Heart left ventricle (tissue), 16 donors: ENCODE results near the gene ADAMTS4. TPM values are rescaled to one million over a fixed set of nuclear protein-coding genes. Genes with fewer than 3 reads are reported as not detected.

Source experiments
- ATAC-seq, 4 donors: fragments of 200-7000 bp; cut with Tn5 transposase; one replicate each; pipeline ENCODE4 v1.9.1; 2020 to 2022; ENCODE audit warnings: moderate library complexity in 4 of 4, mild to moderate bottlenecking in 3 of 4, moderate number of reproducible peaks in 1 of 4
- DNase-seq, 5 donors: peaks; one replicate each; pipeline ENCODE4 v3.0.0-alpha.2; 2020
- H3K27ac ChIP-seq, 12 donors: fragments of 200-600 bp; sonication (generic) in 4 of 12; one replicate each; pipeline versions ENCODE4 v1.5.0 to v1.8.0; 2016 to 2022; ENCODE audit warnings: mild to moderate bottlenecking in 2 of 12
- H3K27me3 ChIP-seq, 9 donors: fragments of 200-600 bp; sonication (generic) in 2 of 9; one replicate each; pipeline versions ENCODE4 v1.5.1 to v1.8.0; 2016 to 2022; ENCODE audit warnings: mild to moderate bottlenecking in 3 of 9
- H3K36me3 ChIP-seq, 9 donors: fragments of 200-600 bp; sonication (generic) in 2 of 9; one replicate each; pipeline versions ENCODE4 v1.5.0 to v1.8.0; 2018 to 2022; ENCODE audit warnings: mild to moderate bottlenecking in 2 of 9
- H3K4me1 ChIP-seq, 12 donors: fragments of 200-600 bp; sonication (generic) in 4 of 12; one replicate each; pipeline versions ENCODE4 v1.5.0 to v1.8.0; 2016 to 2022; ENCODE audit warnings: mild to moderate bottlenecking in 3 of 12
- H3K4me3 ChIP-seq, 12 donors: fragments of 200-600 bp; sonication (generic) in 4 of 12; one replicate each; pipeline versions ENCODE4 v1.5.0 to v1.8.0; 2017 to 2022; ENCODE audit warnings: mild to moderate bottlenecking in 9 of 12, moderate library complexity in 4 of 12
- H3K9me3 ChIP-seq, 12 donors: fragments of 200-600 bp; sonication (generic) in 4 of 12; one replicate each; pipeline versions ENCODE4 v1.5.0 to v1.8.0; 2016 to 2022; ENCODE audit warnings: mild to moderate bottlenecking in 1 of 12
- CTCF ChIP-seq, 12 donors: fragments of 200-600 bp; sonication (generic) in 4 of 12; IDR thresholded peaks; one replicate each; pipeline versions ENCODE4 v1.5.0 to v1.8.0; 2018 to 2022; ENCODE audit warnings: antibody characterized with exemption in 12 of 12, mild to moderate bottlenecking in 5 of 12
- POLR2A ChIP-seq, 2 donors: fragments of 450-650 bp; IDR thresholded peaks; one replicate each; pipeline ENCODE4 v1.6.1; 2017; ENCODE audit warnings: antibody characterized with exemption in 2 of 2, mild to moderate bottlenecking in 2 of 2, moderate library complexity in 2 of 2
- WGBS, 4 donors: extraction: QIAGEN DNeasy Blood & Tissue Kit in 2 of 4; methylation state at CpG; one replicate each; pipeline versions ENCODE4 v1.1.5 to v1.1.7; 2013 to 2018; 5-methylcytosine and 5-hydroxymethylcytosine counted together
- intact Hi-C, 10 donors: fragments of 100-400 bp; cut with DNase I; formaldehyde crosslinking; loops; one replicate each; pipeline versions ENCODE4 v1.11.1 to v1.14.2; 2022
- polyA plus RNA-seq, 2 donors: library from polyadenylated mRNA; stranded (reverse); fragments of 200-250 nt; gene quantifications; one replicate each; pipeline ENCODE4 v1.2.3, GENCODE V29; 2013
- total RNA-seq, 9 donors: library from RNA; depleted of rRNA in 2 of 9; stranded (reverse); fragments of >200 nt in 2 of 9; fragmentation: NEBNext Ultra II Directional in 3 of 9; extraction: Animal tissue kit (Norgen Biotek cat#: 25700) in 3 of 9; gene quantifications; one replicate each; pipeline versions ENCODE4 v1.1.0 to v1.2.4, GENCODE V29; 2016 to 2023
- donor health status: ischemic (EF 13 %, LVEDD 7.1; RV severe dilation, severe dysfunction).
- donor health status: healthy with polysubstance abuse.
- donor health status: DM: no; HTN: yes; CAD: no.
- donor health status: DM: no; HTN: no; CAD: no.
- donor health status: ischemic (EF 25% LVEDD 6.9; RV normal size, moderate dysfunction).
- donor health status: ischemic (EF 25% LVEDD 5.7; RV mildly dilated, moderate dysfunction).
- donor health status: healthy.
- donor health status: DM: yes; HTN: yes; CAD: no.
- donor health status: ischemic (EF 35%, LVEDD 5.7; RV mildly dilated, moderate dysfunction).
- donor health status: nonischemic (EF 11% LVEDD 7.7; RV severe dilation, severe dysfunction).
- donor health status: DM: yes; HTN: yes; CAD: no.
- donor health status: PGD.
- donor health status: ischemic (EF 29% LVEDD 5.4; RV normal size, mild dysfunction).
- donor health status: nonischemic (EF 23%, LVEDD 6.1; RV moderate dilation, normal function).

The ADAMTS4 gene
- total and polyA plus RNA-seq, 11 donors = 1.6 to 65.2 (median 6.1) TPM

DNA sequence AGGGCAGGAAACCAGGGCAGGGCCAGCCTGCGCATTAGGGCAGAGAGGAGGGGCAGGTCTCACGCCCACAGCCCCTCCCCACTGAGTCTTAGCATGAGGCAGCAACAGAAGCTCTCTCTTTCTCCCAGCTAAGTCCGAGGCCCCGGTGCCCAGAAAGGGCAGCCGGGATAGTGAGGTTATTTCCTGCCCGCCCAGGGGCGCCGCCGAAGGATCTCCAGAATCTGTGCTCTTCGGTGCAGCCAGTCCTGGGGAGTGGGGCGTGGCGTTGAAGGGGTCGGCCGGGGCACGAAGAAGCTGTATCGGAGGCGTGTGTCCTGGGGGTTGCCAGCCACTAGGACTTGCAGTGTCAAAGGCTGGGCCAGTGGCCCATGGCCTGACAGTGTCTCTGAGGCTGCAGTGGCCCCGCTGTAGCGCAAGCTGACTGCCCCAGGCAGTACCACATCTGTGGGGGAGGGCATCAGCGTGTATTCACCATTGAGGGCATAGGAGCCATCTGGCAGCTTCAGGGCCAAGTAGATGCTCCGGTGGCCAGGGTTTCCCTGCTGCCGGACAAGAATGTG is 7.8 kb downstream of the ADAMTS4 start:
- DNase-seq (peak in 1 of 5 donors; percentile 56), ATAC-seq (peak in 1 of 4 donors; percentile 6)
- Histone ChIP-seq H3K27me3 (no peaks in the 10 kb centered on the region), H3K4me1 (peaks cover 0 to 77% (median 23%) of the 10 kb centered on the region in 12 donors), H3K9me3 (no peaks in the 10 kb centered on the region), H3K4me3 (peak overlapping the region in 1 of 12 donors; percentile 14), H3K27ac (no peak overlapping the region), H3K36me3 (peaks cover 0 to 44% (median 7%) of the 10 kb centered on the region in 9 donors)
- intact Hi-C loops = loop anchor here in 4 of 10 donors (5.0 to 10.0 kb wide), 3 partner anchors 36 to 194 kb away; partner anchors contain the start of gene TOMM40L (in 1 of the 4)
- TF ChIP-seq POLR2A (IDR thresholded peaks at IDR 0.05) = no peak
- no peak for TF ChIP-seq CTCF (IDR thresholded peaks at IDR 0.05)
- 64 to 75% (median 70%) methylated on average over 12 to 22 of the region's 22 CpGs for WGBS, 4 donors

DNA sequence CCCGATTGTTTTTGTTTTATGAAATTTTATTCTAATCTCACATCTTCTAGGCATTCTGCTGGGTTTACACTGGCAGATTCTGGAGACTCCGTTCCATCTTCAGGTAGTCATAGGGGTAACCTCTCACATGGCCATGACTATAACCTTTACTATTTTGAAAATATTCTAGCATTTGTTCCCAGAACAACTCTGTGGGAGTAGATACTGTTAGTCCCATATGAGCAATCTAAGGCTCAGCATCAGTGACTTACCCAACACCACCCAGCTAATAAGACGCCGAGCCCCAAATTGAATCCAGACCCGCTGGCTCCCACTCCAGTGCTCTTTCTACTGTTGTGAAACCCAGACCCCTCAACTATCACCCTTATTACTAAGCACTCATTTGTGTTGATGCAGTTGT is 9.8 kb downstream of the ADAMTS4 start:
- Histone ChIP-seq H3K4me1 (peaks cover 0 to 77% (median 34%) of the 10 kb centered on the region in 12 donors), H3K9me3 (no peaks in the 10 kb centered on the region), H3K4me3 (no peak overlapping the region), H3K36me3 (peaks cover 0 to 31% (median 7%) of the 10 kb centered on the region in 9 donors), H3K27me3 (no peaks in the 10 kb centered on the region), H3K27ac (no peak overlapping the region)
- no peak for DNase-seq
- TF ChIP-seq CTCF (IDR thresholded peaks at IDR 0.05) (no peak), POLR2A (IDR thresholded peaks at IDR 0.05) (no peak)
- intact Hi-C loops = loop anchor here in 1 of 10 donors (5.0 kb wide), 1 partner anchor 198 kb away; no protein-coding TSS in a partner anchor
- no peak for ATAC-seq
- WGBS, 4 donors = 91 to 96% (median 95%) methylated on average over 5 of the region's 5 CpGs

- Histone ChIP-seq H3K4me3 (no peak overlapping the region), H3K4me1 (peaks cover 0 to 80% (median 30%) of the 10 kb centered on the region in 12 donors), H3K9me3 (no peaks in the 10 kb centered on the region), H3K27ac (no peak overlapping the region), H3K36me3 (peaks cover 0 to 25% (median 7%) of the 10 kb centered on the region in 9 donors), H3K27me3 (no peaks in the 10 kb centered on the region)
- 78 to 85% (median 83%) methylated on average over 6 of the region's 6 CpGs for WGBS, 4 donors
- intact Hi-C loops = loop anchor here in 1 of 10 donors (5.0 kb wide), 1 partner anchor 199 kb away; no protein-coding TSS in a partner anchor
- no peak for TF ChIP-seq POLR2A (IDR thresholded peaks at IDR 0.05)
- TF ChIP-seq CTCF (IDR thresholded peaks at IDR 0.05) = no peak
- ATAC-seq (no peak), DNase-seq (no peak)
These were observed 10.5 kb downstream of the ADAMTS4 start for GRCh38 chr1:161188381-161188780.

- intact Hi-C loops = loop anchor here in 1 of 10 donors (5.0 kb wide), 1 partner anchor 200 kb away; no protein-coding TSS in a partner anchor
- H3K9me3 ChIP-seq = no peaks in the 10 kb centered on the region
- TF ChIP-seq POLR2A (IDR thresholded peaks at IDR 0.05) = no peak
- TF ChIP-seq CTCF (IDR thresholded peaks at IDR 0.05) = no peak
- peaks cover 0 to 15% (median 7%) of the 10 kb centered on the region in 9 donors for H3K36me3 ChIP-seq
- peaks cover 0 to 81% (median 22%) of the 10 kb centered on the region in 12 donors for H3K4me1 ChIP-seq
- DNase-seq (peak in 1 of 5 donors; percentile 50), ATAC-seq (no peak)
- WGBS, 4 donors = 69 to 77% (median 75%) methylated on average over 3 of the region's 3 CpGs
- no peak overlapping the region for H3K4me3 ChIP-seq
- H3K27me3 ChIP-seq = no peaks in the 10 kb centered on the region
- H3K27ac ChIP-seq = peak overlapping the region in 3 of 12 donors; percentile 70 to 92 (median 76)
These were observed 11.5 kb downstream of the ADAMTS4 start for GRCh38 chr1:161187311-161187710.
